ENCODE results near the gene GTPBP1.

GTPBP1 gene

DNA sequence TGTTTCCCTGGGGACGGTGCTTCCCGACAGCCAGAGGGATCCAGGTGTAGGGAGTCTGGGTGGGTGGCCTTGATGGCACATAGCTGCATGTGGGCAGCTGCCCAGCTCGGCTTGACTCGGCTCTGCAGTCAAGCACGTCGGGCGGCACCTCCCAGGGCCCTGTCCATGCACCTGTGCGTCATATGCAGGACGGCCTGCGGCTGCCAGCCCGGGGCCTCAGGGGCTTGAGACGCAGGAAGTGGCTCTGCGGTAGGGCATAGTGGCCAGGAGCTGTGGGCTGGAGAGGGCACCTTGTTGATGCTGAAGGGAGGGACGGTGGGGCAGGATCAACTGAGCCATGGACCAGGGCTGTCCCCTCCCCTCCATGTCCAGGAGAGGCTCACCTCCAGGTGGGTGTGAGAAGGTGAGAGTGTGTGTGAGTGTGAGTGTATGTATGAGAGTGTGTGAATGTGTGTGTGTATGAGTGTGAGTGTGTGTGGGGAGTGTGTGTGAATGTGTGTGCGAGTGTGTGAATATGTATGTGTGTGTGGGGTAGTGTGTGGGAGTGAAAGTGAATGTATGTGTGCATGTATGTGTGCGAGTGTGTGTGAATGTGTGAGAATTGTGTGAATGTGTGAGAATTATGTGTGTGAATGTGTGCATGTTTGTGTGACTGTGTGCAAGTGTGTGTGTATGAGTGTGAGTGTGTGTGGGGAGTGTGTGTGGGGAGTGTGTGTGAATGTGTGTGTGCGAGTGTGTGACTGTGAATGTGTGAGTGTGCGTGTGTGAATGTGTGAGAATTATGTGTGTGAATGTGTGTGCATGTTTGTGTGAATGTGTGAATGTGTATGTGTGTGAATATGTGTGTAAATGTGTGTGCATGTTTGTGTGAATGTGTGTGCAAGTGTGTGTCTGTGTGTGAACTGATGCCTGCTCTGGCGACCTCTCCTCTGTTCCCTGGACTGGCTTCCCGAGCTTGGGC lies 55.7 kb downstream of the GTPBP1 start:
- no peak for DNase-seq

DNA sequence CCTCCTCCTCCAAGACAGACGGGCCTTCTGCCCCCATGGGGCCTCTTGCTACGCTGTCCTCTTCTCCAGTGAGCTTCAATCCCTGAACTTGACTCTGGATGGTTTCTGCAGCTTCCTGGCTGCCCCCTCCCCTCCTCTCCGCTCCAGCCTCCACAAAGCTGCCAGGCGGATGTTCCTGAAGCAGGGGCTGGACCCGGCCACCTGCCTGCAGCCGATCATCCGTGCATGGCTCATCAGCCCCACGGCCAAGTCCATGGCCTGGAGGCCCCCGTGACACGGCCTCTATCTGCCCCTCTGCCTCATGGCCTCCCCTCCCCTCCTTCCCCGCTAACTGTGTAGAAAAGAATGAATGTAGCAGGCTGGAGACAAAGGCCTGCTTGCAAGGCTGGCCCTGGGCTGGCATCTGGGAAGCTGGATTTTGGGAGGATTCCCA lies 56.8 kb downstream of the GTPBP1 start:
- DNase-seq, result no peak

DNA sequence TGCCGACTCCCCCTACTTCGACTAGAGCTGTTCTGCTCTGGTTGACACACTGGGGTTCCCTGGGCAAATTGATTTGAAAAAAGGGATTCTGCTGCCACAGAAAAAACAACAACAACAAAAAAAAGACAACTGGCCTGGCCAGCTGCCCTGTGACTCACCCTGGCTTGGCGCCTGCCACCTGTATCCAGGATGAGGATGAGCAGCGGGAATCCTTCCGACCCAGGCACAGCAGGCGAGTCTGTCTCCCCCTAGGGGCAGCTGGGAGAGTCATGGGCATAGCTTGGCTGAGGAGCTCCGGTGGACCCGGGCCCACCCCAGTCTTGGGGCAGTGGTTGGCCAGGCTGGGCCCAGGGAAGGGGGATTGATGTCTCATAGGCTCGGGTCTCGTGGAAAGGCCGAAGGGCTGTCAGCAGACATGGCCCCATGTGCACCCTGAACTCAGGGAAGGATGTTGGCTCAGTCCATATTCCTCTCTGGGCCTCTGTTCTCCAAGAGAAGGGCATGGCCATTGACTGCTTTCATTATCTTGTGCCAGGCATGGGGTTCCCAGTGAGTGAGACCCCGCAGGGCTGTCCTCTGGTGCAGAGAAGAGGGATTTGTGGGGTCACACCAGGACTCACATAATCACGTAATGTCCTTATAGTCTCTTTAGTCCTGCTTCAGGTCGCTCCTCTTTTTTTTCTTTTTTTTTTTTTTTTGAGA lies 60.5 kb downstream of the GTPBP1 start:
- peak; percentile 72 for DNase-seq

DNA sequence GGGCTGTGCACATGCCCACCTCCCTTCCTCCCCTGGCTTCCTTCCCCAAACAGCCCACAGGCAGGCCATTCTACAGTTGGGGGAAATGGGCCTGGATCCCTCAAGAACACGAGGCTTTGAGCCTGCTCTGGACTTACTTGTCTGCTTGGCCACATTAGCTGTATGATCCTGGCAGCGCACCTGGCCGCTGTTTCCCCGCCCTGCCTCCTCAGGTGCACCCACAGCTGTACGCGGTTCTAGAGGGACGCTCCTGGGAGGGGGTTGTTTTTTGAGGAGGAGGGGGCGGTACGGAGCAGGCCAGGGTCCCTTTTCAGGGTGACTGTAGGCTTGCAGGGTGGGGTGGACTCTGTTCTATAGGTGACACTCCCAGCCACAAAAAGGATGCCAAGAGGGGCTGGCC lies 61.6 kb downstream of the GTPBP1 start:
- DNase-seq, result no peak

DNA sequence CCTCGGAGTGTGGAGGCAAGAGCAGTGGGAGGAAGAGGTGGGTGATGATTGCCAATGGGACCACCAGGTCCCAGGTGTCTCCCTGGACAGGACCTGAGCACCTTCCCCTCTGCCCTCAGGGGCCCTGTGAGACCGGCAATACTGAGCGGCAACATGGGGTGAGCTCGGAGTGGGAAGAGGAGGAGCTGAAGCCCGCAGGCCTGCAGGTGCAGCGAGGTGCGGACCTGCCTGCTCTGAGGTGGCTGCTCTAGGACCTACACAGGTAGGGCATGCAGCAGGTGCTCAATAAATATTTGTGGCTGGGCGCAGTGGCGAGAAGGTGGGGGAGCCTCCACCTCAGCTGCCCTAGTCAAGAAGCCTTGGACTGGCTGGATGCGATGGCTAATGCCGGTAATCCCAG lies 62.3 kb downstream of the GTPBP1 start:
- no peak for DNase-seq

DNA sequence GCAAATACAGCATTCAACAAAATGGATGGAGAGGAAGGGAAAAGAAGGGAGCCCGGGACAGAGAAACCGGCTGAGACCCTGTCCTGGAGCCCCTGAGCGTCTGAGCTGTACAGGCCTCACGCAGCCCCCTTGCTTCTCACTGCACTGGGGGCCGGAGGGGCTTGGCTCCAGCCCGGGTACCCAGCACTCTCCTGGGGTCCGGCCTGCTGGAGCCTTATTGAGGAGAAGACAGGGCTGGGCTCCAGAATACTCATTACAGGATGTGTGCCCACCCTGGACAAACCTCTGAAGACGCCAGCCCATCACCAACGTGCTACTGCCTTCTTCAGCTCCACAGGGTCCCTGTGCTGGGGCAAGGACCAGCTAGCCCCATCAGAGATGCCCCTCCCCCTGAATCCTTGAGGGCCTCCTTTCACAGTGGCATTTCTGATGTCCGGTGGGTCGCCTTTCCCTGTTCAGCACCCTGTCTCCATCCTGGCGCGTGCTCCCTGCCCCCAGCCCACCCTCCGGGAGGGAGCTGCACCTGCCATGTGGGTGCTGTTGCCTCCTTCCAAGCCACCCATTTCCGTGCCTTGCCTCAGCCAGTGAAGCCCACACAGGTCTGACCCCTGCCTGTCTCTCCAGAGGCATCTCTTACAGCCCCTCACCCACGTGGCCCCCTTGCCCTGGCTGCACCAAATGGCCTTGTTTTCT lies 64.7 kb downstream of the GTPBP1 start:
- no peak for DNase-seq

DNA sequence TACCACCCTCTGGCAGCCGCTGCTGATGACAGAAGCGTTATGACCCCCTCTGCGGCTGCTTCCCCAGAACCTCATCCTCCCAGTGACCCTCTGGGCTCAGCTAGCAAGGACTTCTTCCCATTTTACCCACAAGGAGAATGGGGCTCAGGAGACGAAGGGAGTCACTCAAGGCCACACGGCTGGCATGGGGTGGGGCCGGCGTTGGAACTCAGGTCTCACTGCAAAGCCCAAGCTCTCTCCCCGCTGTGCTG lies 66.8 kb downstream of the GTPBP1 start:
- no peak for DNase-seq

DNA sequence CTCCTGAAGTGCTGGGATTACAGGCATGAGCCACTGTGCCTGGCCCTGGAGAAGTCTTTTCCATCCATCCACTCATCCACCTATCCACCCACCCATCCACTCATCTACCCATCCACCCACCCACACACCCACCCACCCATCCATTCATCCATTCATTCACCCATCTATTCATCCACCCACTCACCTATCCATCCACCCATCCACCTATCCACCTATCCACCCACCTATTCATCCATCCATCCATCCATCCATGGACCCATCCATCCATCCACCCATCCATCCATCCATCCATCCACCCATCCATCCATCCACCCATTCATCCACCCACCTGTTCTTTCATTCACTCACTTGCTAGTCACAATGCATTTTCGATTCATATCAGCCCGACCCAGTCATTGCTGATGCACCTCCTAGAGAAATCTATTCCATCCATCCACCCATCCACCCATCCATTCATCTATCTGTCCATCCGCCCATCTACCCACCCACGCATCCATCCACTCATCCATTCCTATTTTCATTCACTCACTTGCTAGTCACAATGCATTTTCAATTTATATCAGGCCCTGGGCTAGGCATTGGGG lies 67.7 kb downstream of the GTPBP1 start:
- no peak for DNase-seq

DNA sequence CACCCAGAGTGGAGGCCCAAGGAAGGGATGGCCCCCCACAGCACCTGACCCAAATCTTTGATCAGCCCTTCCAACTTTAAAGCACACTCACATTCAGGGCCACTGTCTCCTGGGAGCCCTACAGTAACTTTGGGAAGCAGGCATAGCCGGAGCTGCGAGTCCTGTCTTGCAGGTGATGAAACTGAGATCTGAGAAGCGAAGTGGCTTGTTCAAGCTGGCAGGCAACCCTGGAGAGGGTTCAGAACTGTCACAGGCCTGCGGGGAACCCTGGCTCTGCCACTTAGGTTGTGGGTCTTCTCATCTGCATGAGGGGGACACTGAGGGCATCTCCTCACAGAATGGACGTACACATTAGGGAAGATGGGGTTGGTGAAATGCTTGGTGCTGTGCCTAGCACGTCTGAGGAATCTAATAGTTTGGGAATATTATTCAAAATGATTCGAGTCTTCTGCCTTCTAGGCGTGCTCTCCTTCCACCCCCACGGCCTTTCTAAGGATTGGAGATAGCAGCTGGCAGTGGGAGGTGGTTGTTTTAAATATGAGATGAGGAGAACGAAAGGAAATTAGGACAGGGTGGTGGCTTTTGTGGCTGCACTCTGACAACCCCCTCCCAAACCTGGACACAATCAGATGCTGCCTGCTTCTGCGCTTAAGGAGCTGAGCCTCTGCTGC lies 68.9 kb downstream of the GTPBP1 start:
- DNase-seq, result no peak

DNA sequence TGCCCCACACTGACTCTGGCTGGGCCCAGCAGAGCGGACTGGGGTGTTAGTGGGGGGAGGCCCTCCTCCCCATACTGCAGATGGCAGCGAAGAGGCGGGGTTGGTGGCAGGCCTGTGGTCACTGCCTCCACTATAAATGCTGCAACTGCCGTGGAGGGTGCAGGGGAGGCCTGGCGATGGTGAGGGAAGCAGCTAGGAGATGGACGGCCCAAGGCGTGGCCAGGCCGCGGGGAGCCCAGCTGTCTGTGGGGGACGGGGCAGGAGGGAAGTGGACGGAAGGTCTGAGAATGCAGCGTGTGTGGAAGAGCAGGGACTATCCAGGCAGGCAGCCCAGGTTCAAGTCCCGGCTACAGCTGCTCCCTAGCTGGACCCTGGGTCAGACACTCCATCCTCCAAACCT lies 69.9 kb downstream of the GTPBP1 start:
- DNase-seq, result no peak

DNA sequence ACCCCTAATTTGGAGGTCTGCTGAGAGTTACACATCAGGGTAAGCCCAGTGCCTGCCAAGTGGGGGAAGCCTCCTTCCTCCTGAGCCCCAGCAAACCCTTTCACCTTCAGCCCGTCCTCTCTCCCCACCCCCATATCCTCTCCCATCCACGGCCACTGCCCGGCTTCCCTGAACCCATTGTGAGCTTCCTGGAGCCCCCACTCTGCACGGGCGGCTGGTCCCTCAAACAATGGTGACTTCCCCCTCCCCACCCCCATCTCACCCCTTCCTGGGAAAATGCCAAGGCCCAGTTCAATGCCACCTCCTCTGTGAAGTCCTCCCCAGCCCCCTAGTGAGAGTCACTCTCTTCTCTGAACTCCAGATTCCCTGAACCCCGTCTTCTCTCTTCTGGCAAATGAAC lies 70.3 kb downstream of the GTPBP1 start:
- no peak for DNase-seq

DNA sequence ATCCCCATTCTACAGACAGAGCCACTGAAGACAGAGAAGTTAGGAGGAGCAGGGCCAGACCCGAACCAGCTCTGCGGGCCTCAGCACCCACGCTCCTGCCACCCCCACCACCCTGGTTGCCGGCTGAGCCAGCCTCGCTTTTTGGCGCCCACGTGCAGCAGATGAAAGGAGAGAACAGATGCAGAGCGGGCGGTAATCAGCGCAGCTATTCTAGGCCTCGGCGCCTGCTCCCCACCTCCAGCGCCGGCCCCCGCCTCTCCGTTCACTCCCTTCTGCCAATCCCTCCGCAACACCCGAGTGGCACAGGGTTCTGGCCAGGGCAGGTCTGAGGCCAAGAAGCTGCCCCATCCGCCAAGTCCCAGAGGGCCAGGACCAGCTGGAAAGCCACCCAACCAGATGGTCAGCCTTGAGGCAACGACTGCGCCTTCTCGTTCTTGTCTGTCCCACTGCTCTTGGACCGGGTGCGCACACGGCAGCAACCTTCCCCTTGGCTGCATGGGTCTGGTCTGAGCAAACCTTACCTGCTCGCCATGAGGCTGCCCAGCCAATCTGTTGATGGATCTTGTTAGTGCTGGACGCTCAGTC lies 71.4 kb downstream of the GTPBP1 start:
- no peak for DNase-seq

DNA sequence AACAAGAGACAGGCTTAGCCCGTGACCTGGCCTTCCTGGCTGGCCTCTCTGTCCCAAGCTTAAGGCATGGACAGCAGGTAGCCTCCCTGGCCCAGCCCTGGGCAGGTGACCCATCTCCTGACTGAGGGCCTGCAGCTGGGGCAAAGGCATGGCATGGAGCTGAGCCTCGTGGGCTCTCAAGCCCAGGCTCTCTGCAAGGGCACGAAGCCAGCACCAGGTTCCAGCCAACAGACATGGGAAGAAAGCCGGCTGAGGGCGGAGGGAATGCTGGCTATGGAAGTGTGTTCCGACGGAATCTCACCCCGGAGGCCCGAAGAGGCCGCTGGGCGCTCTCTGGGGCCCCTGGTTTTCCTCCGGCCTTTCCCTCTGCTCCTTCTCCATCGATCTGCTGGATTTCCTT lies 75.3 kb downstream of the GTPBP1 start:
- DNase-seq, result no peak

DNA sequence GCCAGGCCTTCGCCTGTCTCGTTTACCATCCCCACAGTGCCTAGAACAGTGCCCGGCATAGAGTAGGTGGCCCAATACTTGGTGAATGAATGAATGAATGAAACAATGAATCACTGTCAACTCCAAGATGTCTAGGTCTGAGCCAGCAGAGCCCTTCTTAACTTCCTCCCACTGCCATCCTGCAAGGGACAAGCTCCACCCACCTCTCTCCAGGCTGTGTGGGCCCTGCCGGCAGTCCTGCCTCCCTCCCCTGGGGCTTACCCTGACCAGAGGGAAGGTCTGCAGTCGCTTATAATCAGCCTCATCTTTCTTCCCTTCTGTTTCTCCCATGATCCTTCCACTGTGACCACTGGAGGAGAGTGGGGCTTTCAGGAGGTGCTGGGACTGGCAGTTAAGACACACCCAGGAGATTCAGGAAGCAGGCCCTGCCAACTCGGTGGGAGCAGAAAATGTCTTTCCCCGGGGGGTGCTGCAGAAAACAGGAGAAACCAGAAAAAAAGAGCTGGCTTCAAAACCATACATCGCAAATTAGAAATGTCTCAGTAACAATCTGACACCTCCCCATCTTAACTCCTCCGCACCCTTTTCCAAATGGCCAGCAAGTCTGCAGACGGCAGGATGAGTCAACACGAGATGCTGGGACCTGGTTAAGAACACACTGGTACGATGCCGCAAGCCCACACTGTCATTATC lies 76.8 kb downstream of the GTPBP1 start:
- no peak for DNase-seq
